Measurements from ENCODE around the gene FAM118A. TPM values are rescaled to one million over a fixed set of nuclear protein-coding genes. Genes with fewer than 3 reads are reported as not detected.
A peak's percentile ranks its signal among the peaks of the same experiment; 100 is the strongest.

The FAM118A gene
- total RNA-seq, 2 experiments from 2014 or later = 159 to 161 TPM

GRCh38 chr22:45296628-45297297 is 13.0 kb upstream of the FAM118A start:
- TF ChIP-seq, protein P1, sequence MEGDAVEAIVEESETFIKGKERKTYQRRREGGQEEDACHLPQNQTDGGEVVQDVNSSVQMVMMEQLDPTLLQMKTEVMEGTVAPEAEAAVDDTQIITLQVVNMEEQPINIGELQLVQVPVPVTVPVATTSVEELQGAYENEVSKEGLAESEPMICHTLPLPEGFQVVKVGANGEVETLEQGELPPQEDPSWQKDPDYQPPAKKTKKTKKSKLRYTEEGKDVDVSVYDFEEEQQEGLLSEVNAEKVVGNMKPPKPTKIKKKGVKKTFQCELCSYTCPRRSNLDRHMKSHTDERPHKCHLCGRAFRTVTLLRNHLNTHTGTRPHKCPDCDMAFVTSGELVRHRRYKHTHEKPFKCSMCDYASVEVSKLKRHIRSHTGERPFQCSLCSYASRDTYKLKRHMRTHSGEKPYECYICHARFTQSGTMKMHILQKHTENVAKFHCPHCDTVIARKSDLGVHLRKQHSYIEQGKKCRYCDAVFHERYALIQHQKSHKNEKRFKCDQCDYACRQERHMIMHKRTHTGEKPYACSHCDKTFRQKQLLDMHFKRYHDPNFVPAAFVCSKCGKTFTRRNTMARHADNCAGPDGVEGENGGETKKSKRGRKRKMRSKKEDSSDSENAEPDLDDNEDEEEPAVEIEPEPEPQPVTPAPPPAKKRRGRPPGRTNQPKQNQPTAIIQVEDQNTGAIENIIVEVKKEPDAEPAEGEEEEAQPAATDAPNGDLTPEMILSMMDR (IDR thresholded peaks at IDR 0.05) = no peak
- H3K27ac Mint-ChIP-seq = peak overlapping the region; percentile 86
- Histone ChIP-seq H3K4me1 (ENCODE audit: insufficient read depth, low read length) (peaks cover 34% of the 10 kb centered on the region), H3K27ac (ENCODE audit: low read depth in 1 of 2, low read length in 2 of 2) (peak overlapping the region; percentile 51 to 75), H3K4me3 (ENCODE audit: low read length) (peak overlapping the region; percentile 25), H3K36me3 (ENCODE audit: insufficient read depth, low read length) (no peaks in the 10 kb centered on the region), H3K9me3 (ENCODE audit: control insufficient read depth in 1 of 2, insufficient read depth in 1 of 2, low read length in 2 of 2) (no peaks in the 10 kb centered on the region), H3K27me3 (ENCODE audit: control insufficient read depth in 1 of 2, insufficient read depth in 2 of 2, low read length in 2 of 2) (no peaks in the 10 kb centered on the region)
- peak overlapping the region; percentile 45 for H3K4me3 Mint-ChIP-seq
- H3K36me3 Mint-ChIP-seq (ENCODE audit: low read depth) = no peaks in the 10 kb centered on the region
- peaks cover 27% of the 10 kb centered on the region for H3K4me1 Mint-ChIP-seq (ENCODE audit: low read depth)
- CTCF ChIA-PET = no interaction called here
- POLR2A ChIA-PET = interaction anchor here (0.9 to 2.4 kb wide), 6 partner anchors 11 to 28 kb away, joined by 3 to 13 read pairs (median 6); partner anchors contain the start of genes FAM118A and UPK3A
- H3K27me3 Mint-ChIP-seq = no peaks in the 10 kb centered on the region
- no peaks in the 10 kb centered on the region for H3K9me3 Mint-ChIP-seq
- intact Hi-C loops (cut with DNase I, micrococcal nuclease) = loop anchor here in 1 of 2 experiments (1.0 to 10.0 kb wide), 2 partner anchors 22 to 58 kb away; no protein-coding TSS in a partner anchor
- peak; percentile 32 to 77 (median 40) for DNase-seq
- ATAC-seq (ENCODE audit: poor library complexity) = peak; percentile 96

DNA sequence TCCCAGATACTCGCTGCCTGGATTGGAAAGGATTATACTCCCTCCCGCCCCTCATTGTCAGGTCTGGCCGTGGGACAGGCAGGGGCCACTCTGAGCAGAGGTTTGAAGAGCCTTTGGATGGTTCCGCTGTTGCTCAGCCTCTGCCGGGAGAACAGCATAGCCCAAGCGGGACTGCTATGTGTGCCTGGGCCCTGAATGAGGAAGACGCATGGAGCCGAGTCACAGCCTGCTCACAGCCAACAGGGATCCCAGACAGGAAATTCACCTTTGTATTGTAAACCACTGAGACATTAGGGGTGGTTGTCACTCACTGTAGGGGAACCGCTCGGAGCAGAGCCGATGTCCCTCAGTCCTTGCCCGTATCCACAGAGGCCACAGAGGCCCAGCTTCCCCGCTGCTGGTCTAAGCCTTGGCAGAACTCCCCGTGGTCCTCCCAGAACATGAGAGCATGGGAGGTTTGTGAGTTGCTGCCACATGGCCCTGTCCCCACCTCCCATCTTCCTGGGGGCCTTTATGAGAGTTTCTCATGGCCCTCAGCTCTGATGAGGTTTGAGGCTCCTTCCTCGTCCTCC is 10.7 kb upstream of the FAM118A start:
- H3K27ac Mint-ChIP-seq = peak overlapping the region; percentile 22
- no peaks in the 10 kb centered on the region for H3K9me3 Mint-ChIP-seq
- ChIA-PET CTCF (interaction anchor here (1.0 kb wide), 1 partner anchor 76 kb away, joined by 3 read pairs; no protein-coding TSS in a partner anchor), POLR2A (interaction anchor here (0.5 to 2.5 kb wide), 2 partner anchors 10 to 19 kb away, joined by 3 to 12 read pairs; partner anchors contain the start of gene FAM118A)
- DNase-seq (no peak), ATAC-seq (ENCODE audit: poor library complexity) (no peak)
- no peaks in the 10 kb centered on the region for H3K36me3 Mint-ChIP-seq (ENCODE audit: low read depth)
- H3K4me3 Mint-ChIP-seq = no peak overlapping the region
- Histone ChIP-seq H3K36me3 (ENCODE audit: insufficient read depth, low read length) (no peaks in the 10 kb centered on the region), H3K4me1 (ENCODE audit: insufficient read depth, low read length) (peaks cover 29% of the 10 kb centered on the region), H3K4me3 (ENCODE audit: low read length) (no peak overlapping the region), H3K27ac (ENCODE audit: low read depth in 1 of 2, low read length in 2 of 2) (no peak overlapping the region), H3K9me3 (ENCODE audit: control insufficient read depth in 1 of 2, insufficient read depth in 1 of 2, low read length in 2 of 2) (no peaks in the 10 kb centered on the region), H3K27me3 (ENCODE audit: control insufficient read depth in 1 of 2, insufficient read depth in 2 of 2, low read length in 2 of 2) (no peaks in the 10 kb centered on the region)
- intact Hi-C loops (cut with DNase I, micrococcal nuclease) = loop anchor here in 1 of 2 experiments (10.0 kb wide), 1 partner anchor 56 kb away; no protein-coding TSS in a partner anchor
- no peaks in the 10 kb centered on the region for H3K27me3 Mint-ChIP-seq
- TF ChIP-seq, protein P1 (IDR thresholded peaks at IDR 0.05) = no peak
- H3K4me1 Mint-ChIP-seq (ENCODE audit: low read depth) = peaks cover 27% of the 10 kb centered on the region

- no peak for ATAC-seq (ENCODE audit: poor library complexity)
- POLR2A ChIA-PET = no interaction called here
- peaks cover 10% of the 10 kb centered on the region for H3K4me1 Mint-ChIP-seq (ENCODE audit: low read depth)
Observed at GRCh38 chr22:45302751-45303150, 7.0 kb upstream of the FAM118A start.

More at GRCh38 chr22:45302751-45303150, 7.0 kb upstream of the FAM118A start:
- intact Hi-C loops (cut with DNase I, micrococcal nuclease) = no loop called here
- H3K27ac Mint-ChIP-seq = no peak overlapping the region
- H3K36me3 Mint-ChIP-seq (ENCODE audit: low read depth) = no peaks in the 10 kb centered on the region
- no peak overlapping the region for H3K4me3 Mint-ChIP-seq
- H3K9me3 Mint-ChIP-seq = no peaks in the 10 kb centered on the region
- H3K27me3 Mint-ChIP-seq = no peaks in the 10 kb centered on the region
- CTCF ChIA-PET = no interaction called here
- no peak overlapping the region for H3K4me3 ChIP-seq (ENCODE audit: low read length)
- no peak overlapping the region for H3K27ac ChIP-seq (ENCODE audit: low read depth in 1 of 2, low read length in 2 of 2)
- TF ChIP-seq, protein P1 (IDR thresholded peaks at IDR 0.05) = no peak
- no peaks in the 10 kb centered on the region for H3K36me3 ChIP-seq (ENCODE audit: insufficient read depth, low read length)
- DNase-seq = no peak
- peaks cover 6% of the 10 kb centered on the region for H3K4me1 ChIP-seq (ENCODE audit: insufficient read depth, low read length)
- H3K27me3 ChIP-seq (ENCODE audit: control insufficient read depth in 1 of 2, insufficient read depth in 2 of 2, low read length in 2 of 2) = no peaks in the 10 kb centered on the region
- H3K9me3 ChIP-seq (ENCODE audit: control insufficient read depth in 1 of 2, insufficient read depth in 1 of 2, low read length in 2 of 2) = no peaks in the 10 kb centered on the region

Measured in CD4-positive, alpha-beta T cell (primary cell).